ENCODE results near the gene USP26. TPM values are rescaled to one million over a fixed set of nuclear protein-coding genes. Genes with fewer than 3 reads are reported as not detected.
A peak's percentile ranks its signal among the peaks of the same experiment; 100 is the strongest.
"Not testable (repeated sequence)": the region's sequence is repeated elsewhere in the genome, so short reads cannot be mapped to it uniquely, and the experiment has no call there.

Gene USP26
- total RNA-seq, 1 donor: not detected

- no peak for DNase-seq (ENCODE audit: low read depth)
- no peak for TF ChIP-seq CTCF (IDR thresholded peaks at IDR 0.05; ENCODE audit: insufficient read depth, low read length)
- H3K4me3 ChIP-seq (ENCODE audit: low read depth, low read length): no peak overlapping the region
Observed at GRCh38 chrX:133054761-133055405, 42.0 kb downstream of the USP26 start.

- no peak for TF ChIP-seq CTCF (IDR thresholded peaks at IDR 0.05; ENCODE audit: insufficient read depth, low read length)
- no peak for DNase-seq (ENCODE audit: low read depth)
- H3K4me3 ChIP-seq (ENCODE audit: low read depth, low read length): no peak overlapping the region
Observed at GRCh38 chrX:133053861-133054598, 42.9 kb downstream of the USP26 start.

GRCh38 chrX:133048751-133049150 lies 48.2 kb downstream of the USP26 start:
- no peak for TF ChIP-seq CTCF (IDR thresholded peaks at IDR 0.05; ENCODE audit: insufficient read depth, low read length)
- H3K4me3 ChIP-seq (ENCODE audit: low read depth, low read length): no peak overlapping the region
- no peak for DNase-seq (ENCODE audit: low read depth)

- no peak for TF ChIP-seq CTCF (IDR thresholded peaks at IDR 0.05; ENCODE audit: insufficient read depth, low read length)
- no peak for DNase-seq (ENCODE audit: low read depth)
- H3K4me3 ChIP-seq (ENCODE audit: low read depth, low read length): no peak overlapping the region
Observed at GRCh38 chrX:133046601-133047000, 50.3 kb downstream of the USP26 start.

GRCh38 chrX:133045986-133046385 lies 50.9 kb downstream of the USP26 start:
- DNase-seq (ENCODE audit: low read depth): no peak
- peak; percentile 6 for TF ChIP-seq CTCF (IDR thresholded peaks at IDR 0.05; ENCODE audit: insufficient read depth, low read length)
- H3K4me3 ChIP-seq (ENCODE audit: low read depth, low read length): no peak overlapping the region

GRCh38 chrX:133044145-133044786 lies 52.6 kb downstream of the USP26 start:
- not testable (repeated sequence) for H3K4me3 ChIP-seq (ENCODE audit: low read depth, low read length); DNase-seq (ENCODE audit: low read depth)

GRCh38 chrX:133042260-133042659 lies 54.6 kb downstream of the USP26 start:
- DNase-seq (ENCODE audit: low read depth): no peak
- no peak overlapping the region for H3K4me3 ChIP-seq (ENCODE audit: low read depth, low read length)
- TF ChIP-seq CTCF (IDR thresholded peaks at IDR 0.05; ENCODE audit: insufficient read depth, low read length): no peak

Measured in fibroblast of the aortic adventitia (primary cell).